OCI-LY1 (cell line): Measurements from ENCODE around the gene PPP2R2C.

Source experiments
- H2AFZ ChIP-seq: fragments of 200-600 bp; sonication (generic), shearing (Covaris generic); 2 replicates; pipeline ENCODE4 v1.6.0; 2014; ENCODE audit warnings: antibody characterized with exemption, mild to moderate bottlenecking, low read length
- H3F3A ChIP-seq: fragments of 200-600 bp; sonication (generic), shearing (Covaris generic); 2 replicates; pipeline ENCODE4 v1.6.0; 2014; ENCODE audit warnings: mild to moderate bottlenecking, antibody characterized with exemption, low read length, moderate library complexity; ENCODE audit not compliant: insufficient read depth
- H3K27ac ChIP-seq: fragments of 200-600 bp; sonication (generic); 2 replicates; pipeline ENCODE4 v1.5.1; 2014; ENCODE audit warnings: low read length, mixed run types, mild to moderate bottlenecking, low read depth; ENCODE audit not compliant: poor library complexity, severe bottlenecking
- H3K27me3 ChIP-seq: fragments of 200-600 bp; sonication (generic); 2 replicates; pipeline ENCODE4 v1.6.0; 2014; ENCODE audit warnings: antibody characterized with exemption, mild to moderate bottlenecking, low read length, moderate library complexity; ENCODE audit not compliant: insufficient read depth
- H3K36me3 ChIP-seq: fragments of 200-600 bp; sonication (generic); 2 replicates; pipeline ENCODE4 v1.6.1; 2014; ENCODE audit warnings: mild to moderate bottlenecking, antibody characterized with exemption, low read length, moderate library complexity, mixed read lengths; ENCODE audit not compliant: insufficient read depth
- H3K4me1 ChIP-seq: fragments of 200-600 bp; sonication (generic); 2 replicates; pipeline ENCODE4 v1.5.1; 2014; ENCODE audit warnings: mild to moderate bottlenecking, low read length, moderate library complexity; ENCODE audit not compliant: insufficient read depth, severe bottlenecking
- H3K4me2 ChIP-seq: fragments of 200-600 bp; sonication (generic), shearing (Covaris generic); 2 replicates; pipeline ENCODE4 v1.6.1; 2014; ENCODE audit warnings: low read length
- H3K4me3 ChIP-seq: fragments of 200-600 bp; sonication (generic); 2 replicates; pipeline ENCODE4 v1.5.1; 2014; ENCODE audit warnings: low read length, low read depth, mild to moderate bottlenecking, mixed read lengths; ENCODE audit not compliant: poor library complexity, severe bottlenecking
- H3K79me2 ChIP-seq: fragments of 200-600 bp; shearing (Covaris generic); 2 replicates; pipeline ENCODE4 v1.6.1; 2016; ENCODE audit warnings: mixed run types, low read length, mixed read lengths; ENCODE audit not compliant: insufficient read depth
- H3K9ac ChIP-seq: fragments of 200-600 bp; sonication (generic), shearing (Covaris generic); 2 replicates; pipeline ENCODE4 v1.6.1; 2014; ENCODE audit warnings: mild to moderate bottlenecking, low read length, mixed read lengths
- H3K9me2 ChIP-seq: fragments of 200-600 bp; sonication (generic), shearing (Covaris generic); 2 replicates; pipeline ENCODE4 v1.6.1; 2014; ENCODE audit warnings: low read depth, mild to moderate bottlenecking, low read length, mixed read lengths
- H3K9me3 ChIP-seq: fragments of 200-600 bp; shearing (Covaris generic); 2 replicates; pipeline ENCODE4 v1.6.1; 2014; ENCODE audit warnings: low read length, mixed read lengths
- H4K20me1 ChIP-seq: fragments of 200-600 bp; sonication (generic), shearing (Covaris generic); 2 replicates; pipeline ENCODE4 v1.6.0; 2016; ENCODE audit warnings: mild to moderate bottlenecking, low read length; ENCODE audit not compliant: insufficient read depth
- CTCF ChIP-seq: fragments of 200-600 bp; sonication (generic), shearing (Covaris generic); IDR thresholded peaks from 2 replicates; pipeline ENCODE4 v1.5.1; 2017; ENCODE audit warnings: mild to moderate bottlenecking, antibody characterized with exemption, low read length, moderate library complexity, mixed read lengths
- EZH2 ChIP-seq: fragments of 200-600 bp; sonication (generic), shearing (Covaris generic); IDR thresholded peaks from 2 replicates; pipeline ENCODE4 v1.8.0; 2017; ENCODE audit warnings: borderline replicate concordance, mixed run types, mild to moderate bottlenecking, antibody characterized with exemption, low read length, moderate library complexity, mixed read lengths

Gene PPP2R2C

GRCh38 chr4:6342530-6343293, 129.7 kb downstream of the PPP2R2C start:
- H3K79me2 ChIP-seq: no peaks in the 10 kb centered on the region
- no peaks in the 10 kb centered on the region for H3K9me2 ChIP-seq
- no peaks in the 10 kb centered on the region for H3K27me3 ChIP-seq
- H3K9me3 ChIP-seq: no peaks in the 10 kb centered on the region
- no peak overlapping the region for H2AFZ ChIP-seq
- no peaks in the 10 kb centered on the region for H3K36me3 ChIP-seq
- no peak for TF ChIP-seq EZH2
- TF ChIP-seq CTCF: no peak
- no peak overlapping the region for H3K27ac ChIP-seq
- H3K4me2 ChIP-seq: no peak overlapping the region
- no peaks in the 10 kb centered on the region for H4K20me1 ChIP-seq
- no peak overlapping the region for H3K9ac ChIP-seq
- H3K4me1 ChIP-seq: no peaks in the 10 kb centered on the region
- H3F3A ChIP-seq: no peaks in the 10 kb centered on the region
- H3K4me3 ChIP-seq: no peak overlapping the region

GRCh38 chr4:6341696-6342095, 130.7 kb downstream of the PPP2R2C start:
- H3K4me1 ChIP-seq: no peaks in the 10 kb centered on the region
- no peak for TF ChIP-seq EZH2
- no peak for TF ChIP-seq CTCF
- H3K27me3 ChIP-seq: no peaks in the 10 kb centered on the region
- no peak overlapping the region for H3K4me3 ChIP-seq
- H4K20me1 ChIP-seq: no peaks in the 10 kb centered on the region
- H3F3A ChIP-seq: no peaks in the 10 kb centered on the region
- no peaks in the 10 kb centered on the region for H3K79me2 ChIP-seq
- H3K36me3 ChIP-seq: no peaks in the 10 kb centered on the region
- no peaks in the 10 kb centered on the region for H3K9me3 ChIP-seq
- H3K4me2 ChIP-seq: no peak overlapping the region
- no peak overlapping the region for H2AFZ ChIP-seq
- no peak overlapping the region for H3K27ac ChIP-seq
- H3K9me2 ChIP-seq: no peaks in the 10 kb centered on the region
- H3K9ac ChIP-seq: no peak overlapping the region

- Histone ChIP-seq H3K27me3 (no peaks in the 10 kb centered on the region), H3F3A (no peaks in the 10 kb centered on the region), H3K9ac (no peak overlapping the region), H3K27ac (no peak overlapping the region), H2AFZ (no peak overlapping the region), H3K4me3 (no peak overlapping the region), H3K4me1 (no peaks in the 10 kb centered on the region), H3K9me2 (no peaks in the 10 kb centered on the region), H3K9me3 (no peaks in the 10 kb centered on the region), H3K4me2 (no peak overlapping the region), H4K20me1 (no peaks in the 10 kb centered on the region), H3K79me2 (no peaks in the 10 kb centered on the region), H3K36me3 (no peaks in the 10 kb centered on the region)
- TF ChIP-seq CTCF (no peak), EZH2 (no peak)
Measured at GRCh38 chr4:6340446-6341015, 131.9 kb downstream of the PPP2R2C start.
